ENCODE measurements around the gene AGER. TPM values are rescaled to one million over a fixed set of nuclear protein-coding genes. Genes with fewer than 3 reads are reported as not detected.
A peak's percentile ranks its signal among the peaks of the same experiment; 100 is the strongest.

AGER gene
- total and polyA plus RNA-seq, 9 of the 15 experiments (the other 6 are each of a cell fraction or from before 2014, with no cell fraction given) = 1.2 to 11.5 (median 4.1) TPM

- TF ChIP-seq ZNF407 (IDR thresholded peaks at IDR 0.05; ENCODE audit: low read depth) (no peak; the same call in 1 of the 2 replicates), PRMT5 (CRISPR knock-in tag; IDR thresholded peaks at IDR 0.05) (no peak), TSHZ1 (CRISPR knock-in tag; IDR thresholded peaks at IDR 0.05) (no peak), TFAP4 (CRISPR knock-in tag; IDR thresholded peaks at IDR 0.05; ENCODE audit: borderline replicate concordance) (peak; percentile 76; the same call in 1 of the 2 replicates), RBBP5 (IDR thresholded peaks at IDR 0.05; ENCODE audit: borderline replicate concordance, insufficient read depth, low read length, poor library complexity, severe bottlenecking) (peak; percentile 75), PRDM10 (IDR thresholded peaks at IDR 0.05; ENCODE audit: partially characterized antibody) (peak; percentile 31), MITF (IDR thresholded peaks at IDR 0.05) (no peak)
Measured at GRCh38 chr6:32175711-32176475, 8.2 kb downstream of the AGER start, which contains the start of gene AGPAT1 (continued).
